H1 (cell line): ENCODE data around the gene MARS1. TPM values are rescaled to one million over a fixed set of nuclear protein-coding genes. Genes with fewer than 3 reads are reported as not detected.

Source experiments
- CTCF ChIA-PET: fragments of 300-600 bp; sonication (Branson Sonifier 250); formaldehyde crosslinking; loops from one replicate; lab custom pipeline; 2021; ENCODE audit not compliant: partially characterized antibody; lab: Charles Lee
- POLR2A ChIA-PET: fragments of 300-600 bp; sonication (Branson Sonifier 250); formaldehyde crosslinking; loops from one replicate; lab custom pipeline; 2021; ENCODE audit warnings: inconsistent platforms; ENCODE audit not compliant: partially characterized antibody; lab: Charles Lee
- DNase-seq, 2 experiments: peaks; one replicate each; pipeline versions ENCODE4 v3.0.0 to v3.0.0-alpha.2; 2010 to 2022; ENCODE audit warnings: low spot score in 2 of 2, low read depth in 1 of 2, mixed read lengths in 1 of 2
- FAIRE-seq: peaks from 2 replicates; lab custom pipeline; 2011; peaks lifted over from hg19 to GRCh38; lab: Jason Lieb, UNC
- H2AFZ ChIP-seq: 2 replicates; pipeline ENCODE4 v1.8.1; 2012; ENCODE audit warnings: low read length, inconsistent platforms
- H2AK5ac ChIP-seq: 2 replicates; pipeline ENCODE4 v1.6.1; 2013; ENCODE audit warnings: low read depth, low read length
- H2BK120ac ChIP-seq: replicated peaks from 2 replicates; pipeline ENCODE3; 2013; ENCODE audit warnings: low read depth, low read length, inconsistent platforms
- H2BK12ac ChIP-seq: 2 replicates; pipeline ENCODE4 v1.6.1; 2013; ENCODE audit warnings: low read depth, low read length
- H2BK15ac ChIP-seq: 2 replicates; pipeline ENCODE4 v1.6.1; 2013; ENCODE audit warnings: low read length
- H2BK20ac ChIP-seq: 2 replicates; pipeline ENCODE4 v1.6.1; 2013; ENCODE audit warnings: low read length
- H2BK5ac ChIP-seq: 2 replicates; pipeline ENCODE4 v1.6.1; 2013; ENCODE audit warnings: low read depth, low read length
- H3K14ac ChIP-seq: 2 replicates; pipeline ENCODE4 v1.6.1; 2013; ENCODE audit warnings: inconsistent platforms; ENCODE audit not compliant: insufficient read length
- H3K18ac ChIP-seq: 2 replicates; pipeline ENCODE4 v1.6.1; 2013; ENCODE audit warnings: low read length; ENCODE audit errors: extremely low read depth
- H3K23ac ChIP-seq: 2 replicates; pipeline ENCODE4 v1.6.1; 2013; ENCODE audit warnings: inconsistent platforms; ENCODE audit not compliant: insufficient read length
- H3K23me2 ChIP-seq: 2 replicates; pipeline ENCODE4 v1.6.1; 2013; ENCODE audit warnings: low read depth, low read length
- H3K27ac ChIP-seq: 2 replicates; pipeline ENCODE4 v1.6.1; 2011; ENCODE audit warnings: low read depth, low read length, inconsistent platforms
- H3K27me3 ChIP-seq, 4 experiments: replicated peaks in 1 of 4; 1 replicate in 1 of 4; 2 replicates in 3 of 4; pipeline versions ENCODE4 v1.6.1 to v1.8.1; 2011 to 2013; ENCODE audit warnings: low read length in 3 of 4, mild to moderate bottlenecking in 3 of 4, inconsistent platforms in 2 of 4, mixed read lengths in 2 of 4, moderate library complexity in 1 of 4; ENCODE audit not compliant: control insufficient read depth in 3 of 4, insufficient read depth in 3 of 4; ENCODE audit errors: extremely low read depth in 1 of 4
- H3K36me3 ChIP-seq, 4 experiments: 2 replicates each; pipeline versions ENCODE4 v1.6.1 to v1.8.1; 2011 to 2013; ENCODE audit warnings: mild to moderate bottlenecking in 4 of 4, low read length in 3 of 4, moderate library complexity in 2 of 4, control low read depth in 1 of 4, inconsistent platforms in 1 of 4; ENCODE audit not compliant: insufficient read depth in 4 of 4, control insufficient read depth in 2 of 4
- H3K4ac ChIP-seq: replicated peaks from 2 replicates; pipeline ENCODE3; 2013; ENCODE audit warnings: low read length, low read depth, mixed read lengths, inconsistent platforms; ENCODE audit not compliant: insufficient read length
- H3K4me1 ChIP-seq, 4 experiments: replicated peaks in 1 of 4; 1 replicate in 1 of 4; 2 replicates in 3 of 4; pipeline versions ENCODE4 v1.6.1 to v1.8.1; 2011 to 2013; ENCODE audit warnings: low read length in 3 of 4, inconsistent platforms in 2 of 4, mixed read lengths in 1 of 4; ENCODE audit not compliant: insufficient read depth in 4 of 4, control insufficient read depth in 3 of 4
- H3K4me2 ChIP-seq, 2 experiments: 2 replicates each; pipeline versions ENCODE4 v1.6.1 to v1.8.1; 2011 to 2013; ENCODE audit warnings: low read depth in 2 of 2, low read length in 2 of 2, control low read depth in 1 of 2, inconsistent platforms in 1 of 2, mild to moderate bottlenecking in 1 of 2; ENCODE audit not compliant: insufficient read depth in 1 of 2
- H3K4me3 ChIP-seq, 4 experiments: fragments of 200-600, 300-600 bp in 1 of 4; sonication (generic), shearing (Covaris generic), sonication (Bioruptor Twin) in 1 of 4; 2 replicates each; pipeline versions ENCODE4 v1.5.1 to v1.8.1; 2011 to 2016; ENCODE audit warnings: low read length in 4 of 4, low read depth in 3 of 4, control low read depth in 2 of 4, inconsistent platforms in 2 of 4, mild to moderate bottlenecking in 2 of 4, mixed read lengths in 1 of 4, moderate library complexity in 1 of 4; ENCODE audit not compliant: insufficient read depth in 2 of 4; ENCODE audit errors: extremely low read depth in 1 of 4
- H3K56ac ChIP-seq: replicated peaks from 2 replicates; pipeline ENCODE3; 2013; ENCODE audit warnings: low read depth, mild to moderate bottlenecking, mixed read lengths, low read length, inconsistent platforms; ENCODE audit not compliant: insufficient read length
- H3K79me1 ChIP-seq: 2 replicates; pipeline ENCODE4 v1.6.1; 2013; ENCODE audit warnings: low read depth, low read length, control low read depth
- H3K79me2 ChIP-seq, 2 experiments: 2 replicates each; pipeline versions ENCODE4 v1.6.1 to v1.8.1; 2012 to 2013; ENCODE audit warnings: low read length in 2 of 2, mild to moderate bottlenecking in 2 of 2, inconsistent platforms in 1 of 2; ENCODE audit not compliant: insufficient read depth in 2 of 2, control insufficient read depth in 1 of 2
- H3K9ac ChIP-seq, 4 experiments: replicated peaks in 1 of 4; 1 replicate in 1 of 4; 2 replicates in 3 of 4; pipeline versions ENCODE4 v1.6.1 to v1.8.1; 2011 to 2013; ENCODE audit warnings: low read depth in 3 of 4, low read length in 3 of 4, control low read depth in 2 of 4, mild to moderate bottlenecking in 2 of 4, moderate library complexity in 2 of 4, inconsistent platforms in 1 of 4; ENCODE audit errors: extremely low read depth in 1 of 4
- H3K9me3 ChIP-seq, 2 experiments: 2 replicates each; pipeline versions ENCODE4 v1.6.1 to v1.8.1; 2012 to 2013; ENCODE audit warnings: mild to moderate bottlenecking in 2 of 2, moderate library complexity in 2 of 2, control low read depth in 1 of 2, inconsistent platforms in 1 of 2, low read depth in 1 of 2, low read length in 1 of 2, mixed read lengths in 1 of 2; ENCODE audit not compliant: insufficient read depth in 2 of 2
- H4K20me1 ChIP-seq, 2 experiments: replicated peaks in 1 of 2; 2 replicates each; pipeline versions ENCODE3 to v1.8.1; 2011 to 2013; ENCODE audit warnings: inconsistent platforms in 2 of 2, low read length in 2 of 2, mild to moderate bottlenecking in 1 of 2; ENCODE audit not compliant: insufficient read depth in 2 of 2, control insufficient read depth in 1 of 2
- H4K5ac ChIP-seq: 2 replicates; pipeline ENCODE4 v1.6.1; 2013; ENCODE audit warnings: low read length, low read depth, mixed read lengths, inconsistent platforms; ENCODE audit not compliant: insufficient read length
- H4K8ac ChIP-seq: 2 replicates; pipeline ENCODE4 v1.8.0; 2013; ENCODE audit warnings: mild to moderate bottlenecking, moderate library complexity, low read length, inconsistent platforms; ENCODE audit not compliant: insufficient read depth; ENCODE audit errors: extremely low read depth
- H4K91ac ChIP-seq: replicated peaks from 2 replicates; pipeline ENCODE3; 2013; ENCODE audit warnings: low read length, mixed read lengths, inconsistent platforms; ENCODE audit not compliant: insufficient read length
- BACH1 ChIP-seq: IDR thresholded peaks from 2 replicates; pipeline ENCODE4 v1.6.1; 2012; ENCODE audit warnings: low read length, improper control_type of control experiment
- CEBPB ChIP-seq: IDR thresholded peaks from 2 replicates; pipeline ENCODE4 v1.6.1; 2012; ENCODE audit warnings: low read depth, low read length
- CHD2 ChIP-seq: IDR thresholded peaks from 2 replicates; pipeline ENCODE4 v1.6.1; 2012; ENCODE audit warnings: low read length, improper control_type of control experiment
- CTBP2 ChIP-seq: IDR thresholded peaks from 2 replicates; pipeline ENCODE4 v1.7.0; 2011; ENCODE audit warnings: borderline replicate concordance, mild to moderate bottlenecking, moderate library complexity, mixed read lengths, low read length; ENCODE audit not compliant: insufficient read depth, insufficient read length
- CTCF ChIP-seq, 3 experiments: IDR thresholded peaks; 1 replicate in 2 of 3; 2 replicates in 1 of 3; pipeline versions ENCODE4 v1.5.1 to v1.6.1; 2011; ENCODE audit warnings: low read length in 3 of 3, mild to moderate bottlenecking in 3 of 3, inconsistent platforms in 2 of 3, low read depth in 1 of 3, moderate library complexity in 1 of 3; ENCODE audit not compliant: insufficient read depth in 1 of 3; ENCODE audit errors: control extremely low read depth in 1 of 3
- SIX5 ChIP-seq: IDR thresholded peaks from 2 replicates; pipeline ENCODE4 v1.6.1; 2011; ENCODE audit warnings: mild to moderate bottlenecking, low read depth, low read length
- SP1 ChIP-seq: IDR thresholded peaks from 2 replicates; pipeline ENCODE4 v1.6.1; 2011; ENCODE audit warnings: low read depth, low read length
- SP2 ChIP-seq: IDR thresholded peaks from 2 replicates; pipeline ENCODE4 v1.6.1; 2012; ENCODE audit warnings: mild to moderate bottlenecking, low read length, inconsistent platforms
- TEAD4 ChIP-seq: IDR thresholded peaks from 2 replicates; pipeline ENCODE4 v1.6.1; 2012; ENCODE audit warnings: low read depth, low read length, inconsistent platforms, mixed read lengths
- WGBS, 2 experiments: shearing (Covaris generic) in 1 of 2; methylation state at CpG; one replicate each; pipeline versions ENCODE4 v1.1.6 to v1.1.7; 2013 to 2015; ENCODE audit warnings: low lambda C conversion rate in 2 of 2, mixed read lengths in 2 of 2, inconsistent platforms in 1 of 2, low coverage in 1 of 2, missing lambda C conversion rate in 1 of 2; ENCODE audit not compliant: insufficient replicate concordance in 2 of 2, insufficient coverage in 1 of 2, insufficient read length in 1 of 2; ENCODE audit errors: extremely low coverage in 1 of 2, missing lambda C conversion rate in 1 of 2; 5-methylcytosine and 5-hydroxymethylcytosine counted together
- polyA plus RNA-seq, 7 experiments: library from polyadenylated mRNA; depleted of rRNA in 3 of 7; stranded (reverse) in 5 of 7; unstranded in 2 of 7; fragments of >200 nt in 5 of 7; fragments of 200-250 nt in 2 of 7; gene quantifications; 1 replicate in 5 of 7; 2 replicates in 1 of 7; 4 replicates in 1 of 7; pipeline versions ENCODE4 v1.2.1 to v1.2.3, GENCODE V29; 2011 to 2013; ENCODE audit warnings: missing spikeins in 2 of 7, mixed read lengths in 2 of 7
- total RNA-seq: library from RNA; stranded (reverse); fragmentation: NEBNext Ultra II Directional; extraction: Animal tissue kit (Norgen Biotek cat#: 25700); gene quantifications from 2 replicates; pipeline ENCODE4 v1.2.1, GENCODE V29; 2021

MARS1 gene
- total and polyA plus RNA-seq, 2 of the 8 experiments (the other 6 are each of a cell fraction or from before 2014, with no cell fraction given), result 194 to 407 TPM

- Histone ChIP-seq H2BK15ac (no peak overlapping the region), H2AK5ac (no peak overlapping the region), H4K5ac (no peak overlapping the region), H2BK12ac (no peak overlapping the region), H3K23ac (no peak overlapping the region), H3K14ac (no peak overlapping the region), H3K18ac (no peak overlapping the region), H2BK120ac (no peak overlapping the region), H3K27me3 (peaks cover 0 to 6% (median 2%) of the 10 kb centered on the region in 4 experiments; a peak in 1 of 7 replicates)
- FAIRE-seq, result no peak
- TF ChIP-seq SP1 (no peak), TEAD4 (no peak), BACH1 (no peak), CTBP2 (no peak), SIX5 (no peak), CTCF (IDR thresholded peaks at IDR 0.05; ENCODE audit: control extremely low read depth in 1 of 3, insufficient read depth in 1 of 3, low read depth in 1 of 3, low read length in 3 of 3) (no peak), CHD2 (no peak), SP2 (no peak), CEBPB (no peak)
- TF ChIP-seq, all 59 proteins: peak for 0
- Histone ChIP-seq H3K36me3 (peaks cover 0 to 11% (median 4%) of the 10 kb centered on the region in 4 experiments; a peak in 5 of 8 replicates), H3K27ac (no peak overlapping the region), H3K79me2 (no peaks in the 10 kb centered on the region), H3K9me3 (no peaks in the 10 kb centered on the region), H4K20me1 (peaks cover 0 to 2% of the 10 kb centered on the region in 2 experiments), H3K4me1 (peaks cover 0 to 3% (median 0%) of the 10 kb centered on the region in 4 experiments; a peak in 1 of 7 replicates), H2AFZ (no peak overlapping the region), H2BK5ac (no peak overlapping the region), H3K79me1 (no peaks in the 10 kb centered on the region), H4K91ac (no peak overlapping the region), H3K4me2 (no peak overlapping the region), H3K56ac (no peak overlapping the region), H3K9ac (no peak overlapping the region), H3K23me2 (no peaks in the 10 kb centered on the region), H3K4ac (no peak overlapping the region), H3K4me3 (no peak overlapping the region), H2BK20ac (no peak overlapping the region), H4K8ac (no peak overlapping the region)
- 87% methylated on average over 11 of the region's 11 CpGs; no CpG with 5 or more reads in 1 of the 2 experiments for WGBS, 2 experiments
- POLR2A ChIA-PET, result no interaction called here
- no peak for DNase-seq
- CTCF ChIA-PET, result interaction anchor here (1.5 to 25.1 kb wide), 2 partner anchors 10 to 12 kb away, joined by 6 to 441 read pairs; partner anchors contain the start of genes ARHGAP9, GLI1 and INHBE
These were observed 20.0 kb upstream of the MARS1 start for GRCh38 chr12:57467915-57468314.
